ENCODE measurements around the gene VPREB3. TPM values are rescaled to one million over a fixed set of nuclear protein-coding genes. Genes with fewer than 3 reads are reported as not detected.

The VPREB3 gene
- total RNA-seq, result not detected in 2 replicates
- long read RNA-seq, result 0 reads

- no peaks in the 10 kb centered on the region for H3K36me3 Mint-ChIP-seq (ENCODE audit: unreplicated experiment)
- H3K27me3 Mint-ChIP-seq (ENCODE audit: unreplicated experiment), result no peaks in the 10 kb centered on the region
- no peak for DNase-seq (ENCODE audit: extremely low spot score, unreplicated experiment)
- TF ChIP-seq CTCF (IDR thresholded peaks at IDR 0.05), result no peak
- H3K4me3 Mint-ChIP-seq (ENCODE audit: unreplicated experiment), result no peak within 1 kb of the TSS
- H3K27ac Mint-ChIP-seq (ENCODE audit: unreplicated experiment), result no peak within 1 kb of the TSS
- H3K4me1 Mint-ChIP-seq (ENCODE audit: unreplicated experiment), result peaks cover 15% of the 10 kb centered on the region
- H3K9me3 Mint-ChIP-seq (ENCODE audit: unreplicated experiment), result no peaks in the 10 kb centered on the region
These were observed at the start of gene VPREB3 for GRCh38 chr22:23754220-23754919. VPREB3 (minus strand) TSS chr22:23754425; CDS start chr22:23754363, 62 bp downstream.

- no peak for DNase-seq (ENCODE audit: extremely low spot score, unreplicated experiment)
- no peak for TF ChIP-seq CTCF (IDR thresholded peaks at IDR 0.05)
- H3K9me3 Mint-ChIP-seq (ENCODE audit: unreplicated experiment), result no peaks in the 10 kb centered on the region
- peaks cover 61% of the 10 kb centered on the region for H3K36me3 Mint-ChIP-seq (ENCODE audit: unreplicated experiment)
- H3K4me1 Mint-ChIP-seq (ENCODE audit: unreplicated experiment), result no peaks in the 10 kb centered on the region
- no peak overlapping the region for H3K27ac Mint-ChIP-seq (ENCODE audit: unreplicated experiment)
- H3K4me3 Mint-ChIP-seq (ENCODE audit: unreplicated experiment), result no peak overlapping the region
- no peaks in the 10 kb centered on the region for H3K27me3 Mint-ChIP-seq (ENCODE audit: unreplicated experiment)
These were observed 49.0 kb upstream of the VPREB3 start for GRCh38 chr22:23803001-23803819.

- Mint-ChIP-seq H3K27me3 (ENCODE audit: unreplicated experiment) (no peaks in the 10 kb centered on the region), H3K27ac (ENCODE audit: unreplicated experiment) (no peak overlapping the region), H3K4me3 (ENCODE audit: unreplicated experiment) (no peak overlapping the region), H3K9me3 (ENCODE audit: unreplicated experiment) (no peaks in the 10 kb centered on the region), H3K36me3 (ENCODE audit: unreplicated experiment) (peaks cover 56% of the 10 kb centered on the region), H3K4me1 (ENCODE audit: unreplicated experiment) (no peaks in the 10 kb centered on the region)
- no peak for DNase-seq (ENCODE audit: extremely low spot score, unreplicated experiment)
- no peak for TF ChIP-seq CTCF (IDR thresholded peaks at IDR 0.05)
These were observed 47.7 kb upstream of the VPREB3 start for GRCh38 chr22:23801886-23802377.

GRCh38 chr22:23801238-23801821 lies 47.1 kb upstream of the VPREB3 start:
- no peak for TF ChIP-seq CTCF (IDR thresholded peaks at IDR 0.05)
- H3K27me3 Mint-ChIP-seq (ENCODE audit: unreplicated experiment), result no peaks in the 10 kb centered on the region
- DNase-seq (ENCODE audit: extremely low spot score, unreplicated experiment), result no peak
- no peak overlapping the region for H3K4me3 Mint-ChIP-seq (ENCODE audit: unreplicated experiment)
- H3K9me3 Mint-ChIP-seq (ENCODE audit: unreplicated experiment), result no peaks in the 10 kb centered on the region
- H3K27ac Mint-ChIP-seq (ENCODE audit: unreplicated experiment), result no peak overlapping the region
- H3K36me3 Mint-ChIP-seq (ENCODE audit: unreplicated experiment), result peaks cover 58% of the 10 kb centered on the region
- peaks cover 5% of the 10 kb centered on the region for H3K4me1 Mint-ChIP-seq (ENCODE audit: unreplicated experiment)
